Endothelial cell of hepatic sinusoid (primary cell): ENCODE data around the gene CCDC97.
"Not testable (repeated sequence)": the region's sequence is repeated elsewhere in the genome, so short reads cannot be mapped to it uniquely, and the experiment has no call there.

ENCODE experiments used
- in situ Hi-C: cut with HindIII; loops from 2 replicates; pipeline ENCODE4 v1.10.0; 2017; ENCODE audit warnings: low sequenced_read_pairs

CCDC97 gene

GRCh38 chr19:41330946-41331678 is 21.1 kb downstream of the CCDC97 start:
- in situ Hi-C loops = no loop called here

DNA sequence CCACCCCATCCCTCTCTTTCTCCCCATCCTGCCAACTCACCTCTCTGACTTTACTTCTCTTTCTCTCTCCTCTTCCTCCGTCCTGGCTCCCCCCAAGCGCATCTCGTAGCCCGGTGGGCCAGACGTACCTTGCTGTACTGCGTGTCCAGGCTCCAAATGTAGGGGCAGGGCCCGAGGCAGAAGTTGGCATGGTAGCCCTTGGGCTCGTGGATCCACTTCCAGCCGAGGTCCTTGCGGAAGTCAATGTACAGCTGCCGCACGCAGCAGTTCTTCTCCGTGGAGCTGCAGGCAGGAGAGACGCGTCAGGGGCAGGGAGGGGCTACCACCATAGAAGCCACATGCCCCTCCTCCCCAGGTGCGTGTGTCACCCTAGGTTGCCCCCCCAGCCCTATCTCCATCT is 22.0 kb downstream of the CCDC97 start:
- in situ Hi-C loops = no loop called here

DNA sequence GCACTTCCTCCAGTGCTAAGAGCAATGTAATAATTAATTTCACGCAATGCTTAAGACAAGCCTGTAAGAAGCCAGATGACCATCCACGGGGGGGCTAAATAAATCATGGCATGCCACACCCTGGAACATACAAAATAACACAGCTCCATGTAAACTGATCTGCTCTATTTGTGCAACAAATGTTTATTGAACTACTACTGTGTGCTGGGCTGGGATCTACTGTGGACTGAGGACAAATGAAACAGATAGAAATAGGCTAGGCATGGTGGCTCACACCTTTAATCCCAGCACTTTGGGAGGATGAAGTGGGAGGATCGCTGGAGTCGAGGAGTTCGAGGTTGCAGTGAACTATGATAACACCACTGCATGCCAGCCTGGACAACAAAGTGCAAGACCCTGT is 22.5 kb downstream of the CCDC97 start:
- in situ Hi-C loops = no loop called here

DNA sequence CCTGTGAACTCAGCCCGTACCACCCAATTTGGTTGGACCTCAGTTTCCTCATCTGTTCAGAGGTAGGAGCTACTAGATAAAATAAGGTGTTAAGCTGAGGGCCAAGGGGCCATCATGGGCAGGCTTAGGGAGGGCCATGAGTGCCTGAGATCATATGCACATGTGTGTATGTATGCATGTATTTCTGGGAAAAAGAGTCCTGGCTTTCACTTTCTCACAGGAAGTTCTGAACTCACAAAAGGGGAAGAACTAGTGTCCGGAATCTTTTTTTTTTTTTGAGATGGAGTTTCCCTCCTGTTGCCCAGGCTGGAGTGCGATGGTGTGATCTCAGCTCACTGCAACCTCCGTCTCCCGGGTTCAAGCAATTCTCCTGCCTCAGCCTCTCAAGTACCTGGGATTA is 24.8 kb downstream of the CCDC97 start:
- in situ Hi-C loops = no loop called here

DNA sequence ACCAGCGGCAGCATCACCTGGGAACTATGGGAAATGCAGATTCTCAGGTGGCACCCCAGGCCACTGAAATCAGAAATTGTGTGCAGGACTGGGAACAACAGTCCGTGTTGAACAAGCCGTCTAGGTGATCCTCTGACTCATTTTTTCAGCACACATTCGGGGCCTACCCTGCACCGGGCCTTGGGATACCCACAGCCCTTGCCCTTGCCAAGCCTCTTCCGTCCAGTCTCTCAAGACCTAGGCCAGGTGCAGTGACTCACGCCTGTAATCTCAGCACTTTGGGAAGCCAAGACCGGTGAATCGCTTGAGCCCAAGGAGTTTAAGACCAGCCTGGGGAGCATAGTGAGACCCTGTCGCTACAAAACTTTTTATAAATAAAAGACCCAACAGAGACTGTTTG is 25.5 kb downstream of the CCDC97 start:
- in situ Hi-C loops = no loop called here

GRCh38 chr19:41339936-41340335 is 30.0 kb downstream of the CCDC97 start:
- in situ Hi-C loops = no loop called here

DNA sequence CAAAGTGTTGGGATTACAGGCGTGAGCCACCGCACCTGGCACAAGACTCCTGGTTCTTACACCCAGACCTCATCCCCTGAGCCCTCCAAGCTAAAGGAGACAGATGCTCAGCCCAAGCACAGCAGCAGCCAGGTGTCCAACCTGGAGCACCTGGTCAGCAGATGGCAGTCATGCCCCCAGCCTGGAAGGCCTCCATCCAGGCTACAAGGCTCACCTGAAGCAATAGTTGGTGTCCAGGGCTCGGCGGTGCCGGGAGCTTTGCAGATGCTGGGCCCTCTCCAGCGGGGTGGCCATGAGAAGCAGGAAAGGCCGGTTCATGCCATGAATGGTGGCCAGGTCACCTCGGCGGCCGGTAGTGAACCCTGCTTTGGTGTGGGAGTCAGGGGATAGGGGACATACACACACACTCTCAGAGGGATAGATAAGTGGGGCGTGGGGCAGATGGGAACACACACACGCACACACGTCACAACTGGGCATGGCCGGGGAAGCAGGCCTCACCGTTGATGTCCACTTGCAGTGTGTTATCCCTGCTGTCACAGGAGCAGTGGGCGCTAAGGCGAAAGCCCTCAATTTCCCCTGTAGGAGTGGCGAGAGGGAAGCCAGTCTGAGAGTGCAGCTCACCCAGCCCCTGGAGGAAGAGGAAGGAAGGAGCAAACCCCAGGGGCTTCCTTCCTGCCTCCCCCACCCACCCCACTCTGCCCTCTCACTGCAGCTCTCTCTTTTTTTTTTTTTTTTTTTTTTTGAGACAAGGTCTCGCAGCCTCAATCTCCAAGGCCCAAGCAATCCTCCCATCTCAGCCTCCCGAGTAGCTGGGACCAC is 31.9 kb downstream of the CCDC97 start:
- in situ Hi-C loops = no loop called here

GRCh38 chr19:41344162-41344561 is 34.2 kb downstream of the CCDC97 start:
- in situ Hi-C loops = no loop called here

DNA sequence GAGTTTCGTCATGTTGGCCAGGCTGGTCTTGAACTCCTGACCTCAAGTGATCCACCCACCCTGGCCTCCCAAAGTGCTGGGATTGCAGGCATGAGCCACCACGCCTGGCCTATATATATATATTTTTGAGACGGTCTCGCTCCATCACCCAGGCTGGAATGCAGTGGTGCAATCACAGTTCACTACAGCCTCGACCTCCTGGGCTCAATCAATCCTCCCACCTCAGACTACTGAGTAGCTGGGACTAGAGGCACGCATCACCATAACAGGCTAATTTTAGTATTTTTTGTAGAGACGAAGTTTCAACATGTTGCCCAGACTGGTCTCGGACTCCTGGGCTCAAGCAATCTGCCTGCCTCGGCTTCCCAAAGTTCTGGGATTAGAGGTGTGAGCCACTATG is 36.9 kb downstream of the CCDC97 start:
- in situ Hi-C loops = not testable (repeated sequence)

DNA sequence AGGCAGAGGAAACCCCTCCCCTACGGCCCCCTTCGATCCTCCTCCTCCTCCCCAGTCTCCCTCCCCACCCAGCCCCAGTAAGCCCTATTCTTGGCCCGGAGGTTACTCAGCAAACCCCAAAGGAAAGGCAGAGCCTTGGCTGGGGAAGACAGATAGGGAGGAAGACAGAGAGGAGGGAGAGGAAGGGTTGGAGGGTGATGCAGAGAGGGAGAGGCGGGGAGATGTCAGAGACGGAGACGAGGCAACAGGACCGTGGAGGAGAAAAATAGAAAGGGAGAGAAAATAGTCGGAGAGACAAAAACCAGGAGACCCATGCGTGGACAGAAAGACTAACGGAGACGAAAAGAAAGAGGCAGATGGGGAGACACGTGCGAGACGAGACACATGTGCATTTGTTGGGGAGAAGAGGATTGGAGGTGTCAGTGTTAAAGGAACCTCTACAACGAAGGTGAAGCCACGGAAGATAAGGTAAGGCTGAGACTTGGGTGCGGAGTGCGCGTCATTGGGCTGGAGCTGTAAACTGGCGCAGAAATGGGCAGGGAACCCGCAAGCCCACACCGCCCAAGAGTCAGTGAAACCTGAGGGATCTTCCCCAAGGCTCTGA is 40.9 kb downstream of the CCDC97 start:
- in situ Hi-C loops = no loop called here

- in situ Hi-C loops = no loop called here
These were observed 41.6 kb downstream of the CCDC97 start for GRCh38 chr19:41351339-41352245.

GRCh38 chr19:41352279-41352608 is 42.3 kb downstream of the CCDC97 start:
- in situ Hi-C loops = no loop called here

- in situ Hi-C loops = no loop called here
These were observed 42.9 kb downstream of the CCDC97 start for GRCh38 chr19:41352609-41353465.

DNA sequence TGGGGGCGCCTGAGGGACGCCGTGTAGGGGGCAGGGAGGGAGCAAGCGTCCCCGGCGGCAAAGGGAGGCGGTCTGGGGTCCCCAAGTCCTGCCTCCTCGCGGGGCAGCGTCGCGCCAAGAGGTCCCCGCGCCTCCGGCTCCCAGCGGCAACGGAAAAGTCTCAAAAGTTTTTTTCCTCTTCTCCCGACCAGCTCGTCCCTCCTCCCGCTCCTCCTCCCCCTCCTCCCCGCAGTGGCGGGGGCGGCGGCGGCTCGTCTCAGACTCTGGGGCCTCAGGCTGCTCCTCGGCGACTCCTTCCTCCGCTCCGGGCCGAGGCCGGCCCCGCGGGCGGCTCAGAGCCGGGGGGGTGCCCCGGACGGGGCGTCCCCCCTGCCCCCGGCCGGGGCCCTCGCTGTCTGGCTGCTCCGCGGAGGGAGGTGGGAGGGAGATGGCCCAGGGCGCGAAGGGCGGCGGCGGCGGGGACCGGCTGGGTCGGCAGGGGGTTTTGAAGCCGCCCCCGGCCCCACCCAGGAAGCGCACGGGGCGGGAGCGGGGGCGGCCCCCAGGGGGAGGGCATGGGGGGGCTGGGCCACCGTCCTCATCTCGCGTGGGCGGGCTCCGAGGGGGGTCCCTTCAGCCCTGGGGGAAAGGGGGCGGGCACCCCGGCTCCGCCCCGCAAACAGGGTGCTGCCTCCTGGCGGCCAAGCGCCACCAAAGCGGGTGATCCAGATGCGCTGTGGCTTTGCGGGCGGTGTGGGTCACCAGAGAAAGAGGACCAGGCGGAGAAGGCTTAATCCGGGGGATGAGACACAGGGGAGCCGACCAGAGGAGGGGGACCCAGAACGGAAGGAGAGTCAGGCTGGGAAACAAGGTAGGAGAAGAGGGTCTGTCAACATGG is 43.7 kb downstream of the CCDC97 start, which contains the start of gene TGFB1:
TGFB1 (minus strand) TSS at position 457 of the 877 bp plus-strand sequence. CDS start 878 bp downstream, outside the sequence.
- in situ Hi-C loops = no loop called here

DNA sequence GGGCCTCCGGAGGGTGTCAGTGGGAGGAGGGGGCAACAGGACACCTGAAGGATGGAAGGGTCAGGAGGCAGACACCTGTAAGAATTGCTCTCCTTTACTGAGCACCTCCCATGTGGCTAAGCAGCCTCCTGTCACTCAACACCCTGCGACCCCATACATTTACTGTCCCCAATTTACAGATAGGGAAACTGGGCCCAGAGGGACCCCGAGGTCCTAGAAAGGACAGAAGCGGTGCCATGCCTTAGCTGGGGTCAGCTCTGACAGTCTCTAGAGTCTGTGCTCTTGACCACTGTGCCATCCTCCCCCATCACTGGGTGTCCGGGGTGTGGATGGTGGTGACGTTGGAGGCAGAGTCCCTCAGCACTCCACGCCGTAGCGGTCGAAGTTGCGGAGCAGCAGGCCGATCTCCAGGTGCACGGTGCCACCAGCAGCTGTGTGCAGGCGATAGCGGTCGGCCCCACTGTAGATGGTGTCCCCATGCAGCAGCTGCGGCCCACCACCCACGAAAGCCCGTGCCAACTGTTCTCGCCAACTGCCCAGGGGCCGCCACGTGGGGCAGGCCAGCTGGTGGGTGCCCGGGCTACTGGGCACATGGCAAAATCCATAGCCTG is 44.5 kb downstream of the CCDC97 start:
- in situ Hi-C loops = no loop called here

- in situ Hi-C loops = loop anchor here (5.0 kb wide), 2 partner anchors 48 to 77 kb away; no protein-coding TSS in a partner anchor
These were observed 45.1 kb downstream of the CCDC97 start for GRCh38 chr19:41355035-41355434.

- in situ Hi-C loops = loop anchor here (5.0 kb wide), 2 partner anchors 49 to 76 kb away; no protein-coding TSS in a partner anchor
These were observed 45.8 kb downstream of the CCDC97 start for GRCh38 chr19:41355802-41356201.
